GM12878 (cell line): ENCODE data around the gene DVL2. TPM values are rescaled to one million over a fixed set of nuclear protein-coding genes. Genes with fewer than 3 reads are reported as not detected.

ENCODE experiments used
- ATAC-seq: fragments of 200-7000 bp; cut with Tn5 transposase; 3 replicates; pipeline ENCODE4 v1.9.1; 2020; ENCODE audit warnings: mild to moderate bottlenecking, moderate library complexity
- BruUV-seq: library from RNA; stranded (reverse); fragments of 400-500 nt; replicated peaks from 2 replicates; lab custom pipeline; 2021; lab: Mats Ljungman, UMichigan
- CTCF ChIA-PET: fragments of 300-600 bp; sonication (Branson Sonifier 250); formaldehyde crosslinking; extraction: SDS; loops from one replicate; lab custom pipeline; 2021; ENCODE audit warnings: inconsistent platforms; lab: Yijun Ruan, JAX
- POLR2A ChIA-PET: fragments of 350-600 bp; formaldehyde crosslinking; extraction: SDS; loops from one replicate; lab custom pipeline; 2021; ENCODE audit warnings: inconsistent platforms; lab: Charles Lee
- RAD21 ChIA-PET: fragments of 300-600 bp; sonication (Branson Sonifier 250); formaldehyde crosslinking; loops from one replicate; lab custom pipeline; 2023; ENCODE audit warnings: antibody characterized with exemption; ENCODE audit not compliant: unreplicated experiment; lab: Charles Lee
- SMC1A ChIA-PET: fragments of 300-600 bp; sonication (Branson Sonifier 250); formaldehyde crosslinking; loops from one replicate; lab custom pipeline; 2023; ENCODE audit not compliant: unreplicated experiment, uncharacterized antibody; lab: Charles Lee
- DNase-seq: peaks from one replicate; pipeline ENCODE4 v3.0.0-alpha.2; 2011; ENCODE audit warnings: low read depth, low spot score
- FAIRE-seq: peaks from 3 replicates; lab custom pipeline; 2011; peaks lifted over from hg19 to GRCh38; lab: Jason Lieb, UNC
- H2AFZ ChIP-seq: 2 replicates; pipeline ENCODE4 v1.6.0; 2011; ENCODE audit warnings: low read depth, low read length, control low read depth; ENCODE audit not compliant: control insufficient read depth
- H3K27ac ChIP-seq: 2 replicates; pipeline ENCODE4 v1.5.1; 2011; ENCODE audit warnings: control low read depth; ENCODE audit not compliant: control insufficient read depth, insufficient read depth
- H3K27me3 ChIP-seq, 2 experiments: replicated peaks in 1 of 2; 2 replicates each; pipeline versions ENCODE4 v1.6.0 to v1.6.1; 2011; ENCODE audit warnings: low read length in 1 of 2; ENCODE audit not compliant: control insufficient read depth in 2 of 2, insufficient read depth in 2 of 2
- H3K36me3 ChIP-seq, 2 experiments: 2 replicates each; pipeline ENCODE4 v1.5.1; 2011; ENCODE audit warnings: low read length in 1 of 2; ENCODE audit not compliant: control insufficient read depth in 2 of 2, insufficient read depth in 2 of 2
- H3K4me1 ChIP-seq: 2 replicates; pipeline ENCODE4 v1.6.1; 2011; ENCODE audit warnings: mild to moderate bottlenecking, low read length, moderate library complexity, mixed read lengths; ENCODE audit not compliant: control insufficient read depth, insufficient read depth
- H3K4me2 ChIP-seq: 2 replicates; pipeline ENCODE4 v1.6.0; 2011; ENCODE audit warnings: control low read depth; ENCODE audit not compliant: control insufficient read depth, insufficient read depth
- H3K4me3 ChIP-seq: fragments of 200-600 bp; sonication (generic); 2 replicates; pipeline ENCODE4 v1.5.1; 2016
- H3K79me2 ChIP-seq: 2 replicates; pipeline ENCODE4 v1.6.0; 2011; ENCODE audit warnings: low read length; ENCODE audit not compliant: control insufficient read depth, insufficient read depth
- H3K9ac ChIP-seq: 2 replicates; pipeline ENCODE4 v1.8.0; 2011; ENCODE audit warnings: low read length, control low read depth, mixed read lengths; ENCODE audit not compliant: control insufficient read depth, insufficient read depth
- H3K9me3 ChIP-seq: replicated peaks from 3 replicates; pipeline ENCODE4 v1.5.1; 2011; ENCODE audit warnings: mild to moderate bottlenecking, low read length; ENCODE audit not compliant: control insufficient read depth, insufficient read depth
- H4K20me1 ChIP-seq: 2 replicates; pipeline ENCODE4 v1.6.0; 2011; ENCODE audit not compliant: control insufficient read depth, insufficient read depth
- FOS ChIP-seq: IDR thresholded peaks from 3 replicates; pipeline ENCODE4 v1.6.1; 2011; ENCODE audit warnings: borderline replicate concordance; ENCODE audit not compliant: insufficient read length; ENCODE audit errors: extremely low read depth
- KLF5 ChIP-seq: fragments of 450-650 bp; IDR thresholded peaks from 2 replicates; pipeline ENCODE4 v1.6.1; 2014; ENCODE audit warnings: mild to moderate bottlenecking; ENCODE audit not compliant: partially characterized antibody
- MAX ChIP-seq: IDR thresholded peaks from 2 replicates; pipeline ENCODE4 v1.6.1; 2012; ENCODE audit warnings: low read depth, low read length, improper control_type of control experiment
- NFYB ChIP-seq: IDR thresholded peaks from 2 replicates; pipeline ENCODE4 v1.6.1; 2011; ENCODE audit warnings: low read depth, mild to moderate bottlenecking, low read length, improper control_type of control experiment, moderate library complexity; ENCODE audit not compliant: insufficient read depth
- NR2C2 ChIP-seq: IDR thresholded peaks from 2 replicates; pipeline ENCODE4 v1.6.1; 2011; ENCODE audit warnings: borderline replicate concordance, low read depth; ENCODE audit not compliant: control insufficient read depth, insufficient read length
- NR2F1 ChIP-seq: fragments of 450-650 bp; conservative IDR thresholded peaks from 2 replicates; pipeline ENCODE4 v1.6.1; 2017; ENCODE audit warnings: mild to moderate bottlenecking
- PAX5 ChIP-seq: IDR thresholded peaks from 2 replicates; pipeline ENCODE4 v1.6.1; 2011; ENCODE audit warnings: low read depth, low read length, borderline replicate concordance
- PBX3 ChIP-seq: IDR thresholded peaks from 2 replicates; pipeline ENCODE4 v1.6.1; 2011; ENCODE audit warnings: mild to moderate bottlenecking, low read depth, low read length, moderate library complexity; ENCODE audit not compliant: insufficient replicate concordance
- POLR2A ChIP-seq: IDR thresholded peaks from 2 replicates; pipeline ENCODE4 v1.6.1; 2011; ENCODE audit warnings: low read depth, mild to moderate bottlenecking, low read length
- SUPT20H ChIP-seq: IDR thresholded peaks from 2 replicates; pipeline ENCODE4 v1.6.1; 2011; ENCODE audit warnings: low read depth, mild to moderate bottlenecking, low read length, moderate library complexity, borderline replicate concordance; ENCODE audit not compliant: control insufficient read depth
- USF1 ChIP-seq: IDR thresholded peaks from 2 replicates; pipeline ENCODE4 v1.6.1; 2011; ENCODE audit warnings: borderline replicate concordance, low read depth, mild to moderate bottlenecking, moderate library complexity, mixed read lengths, low read length; ENCODE audit not compliant: insufficient read depth; ENCODE audit errors: extremely low read length
- ZNF207 ChIP-seq: fragments of 450-650 bp; IDR thresholded peaks from 2 replicates; pipeline ENCODE4 v1.6.1; 2014; ENCODE audit warnings: antibody characterized with exemption, mild to moderate bottlenecking, borderline replicate concordance
- WGBS: methylation state at CpG from one replicate; pipeline ENCODE4 v1.1.6; 2016; ENCODE audit warnings: low lambda C conversion rate; ENCODE audit not compliant: insufficient replicate concordance, insufficient coverage; ENCODE audit errors: missing lambda C conversion rate; 5-methylcytosine and 5-hydroxymethylcytosine counted together
- in situ Hi-C: fragments of 300-500 bp; cut with MboI; formaldehyde crosslinking; loops from 9 replicates; pipeline ENCODE4 v1.14.3; 2018; ENCODE audit warnings: mixed read lengths
- intact Hi-C: fragments of 100-400 bp; cut with micrococcal nuclease; formaldehyde crosslinking; loops from one replicate; pipeline ENCODE4 v1.14.2; 2022; ENCODE audit not compliant: unreplicated experiment
- polyA plus RNA-seq, 11 experiments: library from polyadenylated mRNA; depleted of rRNA in 4 of 11; unstranded in 6 of 11; stranded (reverse) in 5 of 11; fragments of >200 nt; fragmentation: Nextera tagmentation in 4 of 11; fragmentation: Illumina TruSeq in 1 of 11; extraction: Ambion mirVana in 4 of 11; extraction: Trizol in 1 of 11; gene quantifications; 1 replicate in 1 of 11; 2 replicates in 10 of 11; pipeline versions ENCODE4 v1.2.1 to v1.2.3, GENCODE V29; 2011 to 2016; ENCODE audit warnings: inconsistent platforms in 2 of 11, missing spikeins in 2 of 11, low read depth in 1 of 11
- total RNA-seq, 4 experiments: library from RNA; depleted of rRNA in 3 of 4; stranded (reverse); fragments of >200 nt in 3 of 4; fragmentation: Illumina TruSeq in 1 of 4; extraction: Trizol in 1 of 4; gene quantifications; 2 replicates each; pipeline versions ENCODE4 v1.2.1 to v1.2.3, GENCODE V29; 2013 to 2021

The DVL2 gene
- total and polyA plus RNA-seq, 10 of the 15 experiments (the other 5 are each of a cell fraction or from before 2014, with no cell fraction given), result 0.97 to 44.8 (median 23.2) TPM

GRCh38 chr17:7281953-7282751 is 47.8 kb upstream of the DVL2 start:
- POLR2A ChIA-PET, result interaction anchor here (0.6 to 1.7 kb wide), 6 partner anchors 14 to 73 kb away, joined by 3 to 6 read pairs (median 3); partner anchors contain the start of gene TMEM95
- no peaks in the 10 kb centered on the region; a peak in 2 of 4 replicates for H3K27me3 ChIP-seq
- in situ Hi-C loops, result no loop called here

More at GRCh38 chr17:7281953-7282751, 47.8 kb upstream of the DVL2 start:
- ChIA-PET SMC1A (interaction anchor here (1.0 to 1.7 kb wide), 4 partner anchors 14 to 73 kb away, joined by 4 to 10 read pairs (median 4); partner anchors contain the start of genes ACAP1 and TMEM95), RAD21 (interaction anchor here (0.6 to 2.3 kb wide), 3 partner anchors 14 to 407 kb away, joined by 4 to 11 read pairs (median 4); no protein-coding TSS in a partner anchor), CTCF (interaction anchor here (0.6 to 10.3 kb wide), 10 partner anchors 16 to 236 kb away, joined by 3 to 102 read pairs (median 4); partner anchors contain the start of gene ACAP1)
- WGBS, result 20% methylated on average over 37 of the region's 43 CpGs
- FAIRE-seq (no peak), ATAC-seq (no peak), DNase-seq (no peak)
- Histone ChIP-seq H3K9ac (no peak overlapping the region), H3K36me3 (no peaks in the 10 kb centered on the region), H3K4me2 (peak overlapping the region; percentile 98), H3K27ac (no peak overlapping the region), H2AFZ (no peak overlapping the region), H3K4me1 (peaks cover 8% of the 10 kb centered on the region), H3K79me2 (no peaks in the 10 kb centered on the region), H3K9me3 (no peaks in the 10 kb centered on the region), H4K20me1 (no peaks in the 10 kb centered on the region; the same call in 1 of the 2 replicates), H3K4me3 (peak overlapping the region; percentile 56)
- TF ChIP-seq MAX (no peak), FOS (no peak), USF1 (no peak), ZNF207 (no peak), PAX5 (no peak), PBX3 (no peak), POLR2A (no peak), KLF5 (no peak), NR2F1 (no peak), NR2C2 (no peak), SUPT20H (no peak), NFYB (no peak)
- BruUV-seq, result no TSS peak
- intact Hi-C loops, result loop anchor here (2.0 kb wide), 1 partner anchor 63 kb away; no protein-coding TSS in a partner anchor
